HG03469 (cell line): ENCODE measurements around the gene ORM1.
"Not testable (repeated sequence)": the region's sequence is repeated elsewhere in the genome, so short reads cannot be mapped to it uniquely, and the experiment has no call there.

Experiments
- ATAC-seq: cut with Tn5 transposase; IDR thresholded peaks from one replicate; pipeline ENCODE4 v1.9.1; 2021; ENCODE audit warnings: mild to moderate bottlenecking, moderate library complexity, moderate number of reproducible peaks; ENCODE audit not compliant: unreplicated experiment

The ORM1 gene

DNA sequence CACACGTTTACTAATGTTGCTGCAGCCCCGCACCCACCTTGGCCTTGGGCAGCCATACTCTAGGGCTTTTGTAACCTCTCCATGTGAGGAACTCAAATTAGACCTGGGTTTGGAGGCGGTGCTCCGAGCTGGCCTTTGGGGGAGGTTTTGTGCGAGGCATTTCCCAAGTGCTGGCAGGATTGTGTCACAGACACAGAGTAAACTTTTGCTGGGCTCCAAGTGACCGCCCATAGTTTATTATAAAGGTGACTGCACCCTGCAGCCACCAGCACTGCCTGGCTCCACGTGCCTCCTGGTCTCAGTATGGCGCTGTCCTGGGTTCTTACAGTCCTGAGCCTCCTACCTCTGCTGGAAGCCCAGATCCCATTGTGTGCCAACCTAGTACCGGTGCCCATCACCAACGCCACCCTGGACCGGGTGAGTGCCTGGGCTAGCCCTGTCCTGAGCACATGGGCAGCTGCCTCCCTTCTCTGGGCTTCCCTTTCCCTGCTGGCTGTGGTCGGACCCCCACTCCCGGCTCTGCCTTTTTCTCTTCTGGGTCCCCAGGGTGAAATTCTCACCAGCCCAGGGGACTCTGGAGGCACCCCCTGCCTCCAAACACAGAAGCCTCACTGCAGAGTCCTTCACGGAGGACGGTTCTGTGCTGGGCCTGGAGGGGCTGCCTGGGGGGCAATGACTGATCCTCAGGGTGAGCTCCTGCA lies at the start of gene ORM1:
TSS of gene ORM1 (plus strand) at position 268 of the 701 bp plus-strand sequence. CDS start at position 304, 36 bp downstream.
- not testable (repeated sequence) for ATAC-seq

DNA sequence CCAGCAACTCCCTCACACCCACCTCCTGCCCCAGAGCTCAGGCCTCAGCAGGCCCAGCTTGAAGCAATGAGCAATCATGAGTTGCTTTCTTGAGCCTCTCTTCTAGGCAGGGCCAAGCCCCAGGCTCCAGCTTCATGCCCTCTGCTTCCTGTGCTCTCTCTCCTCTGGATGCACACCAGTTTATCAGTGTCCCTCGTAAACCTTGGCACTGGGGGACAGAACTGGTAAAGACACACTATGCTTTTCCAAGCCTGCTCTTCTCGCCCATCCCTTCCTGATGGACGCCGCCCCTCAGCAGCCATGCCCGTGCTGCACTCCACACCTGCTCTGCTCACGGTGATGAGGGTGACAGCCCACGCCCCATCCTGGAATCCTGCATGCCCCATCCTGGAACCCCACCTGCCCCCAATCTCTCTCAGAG lies 49.4 kb upstream of the ORM1 start:
- no peak for ATAC-seq

DNA sequence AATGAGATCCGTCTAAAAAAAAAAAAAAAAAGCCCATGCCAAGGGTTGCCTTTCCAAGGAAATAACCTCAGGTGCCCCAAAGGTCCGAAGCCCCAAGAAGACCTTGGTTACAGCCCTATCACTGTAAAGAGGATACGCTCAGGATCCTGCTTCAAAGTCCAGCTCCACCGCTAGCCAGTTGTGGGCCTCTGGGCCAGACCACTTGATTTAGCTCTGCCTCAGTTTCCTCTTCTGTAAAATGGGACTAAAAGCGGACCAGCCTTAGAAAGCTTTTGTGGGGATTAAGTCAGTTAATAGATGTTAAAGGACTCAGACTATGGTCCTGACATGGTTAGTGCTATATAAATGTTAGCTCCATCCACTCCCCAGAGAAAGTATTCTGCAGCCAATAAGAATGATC lies 48.7 kb upstream of the ORM1 start:
- no peak for ATAC-seq

DNA sequence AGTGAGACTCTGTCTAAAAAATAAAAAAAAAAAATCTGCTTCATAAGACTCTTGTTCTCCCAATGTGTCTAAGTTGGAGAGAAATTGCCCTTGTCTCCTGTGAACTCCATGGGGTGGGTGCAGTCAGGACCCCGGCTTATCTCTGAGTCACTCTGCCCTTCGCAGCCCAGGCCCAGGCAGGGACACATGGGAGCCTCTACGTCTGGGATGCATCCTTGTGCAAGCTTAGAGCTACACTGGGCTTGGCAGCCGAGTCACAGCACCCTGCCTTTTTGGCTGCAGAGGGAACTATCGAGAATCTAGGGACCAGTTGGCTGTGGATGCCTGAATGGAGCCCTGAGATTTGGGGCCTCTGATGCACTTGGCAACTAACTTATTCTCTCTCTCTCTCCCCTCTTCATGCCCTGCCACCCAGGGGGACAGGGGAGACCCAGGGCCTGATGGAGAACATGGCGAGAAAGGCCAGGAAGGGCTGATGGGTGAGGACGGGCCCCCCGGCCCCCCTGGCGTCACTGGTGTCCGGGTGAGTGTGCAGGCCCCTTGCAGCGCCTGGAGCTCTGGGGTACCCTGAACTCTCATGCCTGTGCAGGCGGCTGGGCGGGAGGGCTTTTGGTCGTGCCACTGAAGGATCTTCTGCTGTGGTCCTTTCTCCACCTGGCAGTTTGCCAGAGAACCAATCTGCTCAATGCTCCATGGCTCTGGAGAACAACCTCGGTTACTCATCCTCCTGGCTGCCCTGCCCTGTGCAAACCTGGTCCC lies 47.5 kb upstream of the ORM1 start:
- no peak for ATAC-seq

DNA sequence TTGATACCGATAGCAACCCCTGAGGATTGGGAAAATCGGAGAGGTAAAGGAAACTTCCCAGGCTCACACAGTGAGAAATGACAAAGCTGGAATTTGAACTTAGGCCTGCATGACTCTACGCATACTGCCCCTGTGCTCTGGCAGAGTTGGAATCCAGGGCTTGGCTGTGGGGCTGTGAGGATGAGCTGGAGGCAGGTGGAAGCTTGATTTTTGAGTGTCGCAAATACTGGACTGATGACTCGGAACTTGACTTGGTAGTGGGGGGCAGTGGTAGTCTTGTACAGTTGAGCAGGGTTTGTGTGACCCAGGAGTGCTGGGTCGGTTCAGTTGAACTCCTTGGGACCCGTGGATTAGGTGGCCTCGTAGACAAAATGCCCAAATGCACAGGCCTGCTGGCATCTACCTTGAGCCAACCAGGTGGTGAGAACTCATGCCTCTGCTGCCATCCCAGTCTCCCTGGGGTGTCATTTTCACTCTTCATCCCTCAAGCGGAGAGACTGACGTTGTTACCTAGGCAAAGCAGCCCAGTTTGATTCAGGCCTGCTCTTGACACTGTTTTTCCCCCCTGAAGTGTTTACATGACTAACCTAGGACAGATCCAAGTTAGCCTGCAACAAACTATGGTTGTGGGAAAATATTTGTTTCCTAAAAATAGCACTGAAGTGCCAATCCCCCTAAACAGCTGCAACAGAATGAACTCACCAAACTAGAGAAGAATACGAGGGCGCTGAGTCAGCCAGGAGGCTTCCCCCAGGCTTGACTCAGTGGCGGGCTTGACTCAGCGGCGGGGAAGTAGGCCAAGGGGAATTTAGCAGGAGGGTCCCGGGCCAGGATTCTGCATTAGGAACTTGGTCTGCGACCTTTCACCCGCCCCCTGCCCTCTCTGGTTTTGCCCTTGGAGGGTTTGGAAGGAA lies 45.7 kb upstream of the ORM1 start:
- ATAC-seq, result no peak

DNA sequence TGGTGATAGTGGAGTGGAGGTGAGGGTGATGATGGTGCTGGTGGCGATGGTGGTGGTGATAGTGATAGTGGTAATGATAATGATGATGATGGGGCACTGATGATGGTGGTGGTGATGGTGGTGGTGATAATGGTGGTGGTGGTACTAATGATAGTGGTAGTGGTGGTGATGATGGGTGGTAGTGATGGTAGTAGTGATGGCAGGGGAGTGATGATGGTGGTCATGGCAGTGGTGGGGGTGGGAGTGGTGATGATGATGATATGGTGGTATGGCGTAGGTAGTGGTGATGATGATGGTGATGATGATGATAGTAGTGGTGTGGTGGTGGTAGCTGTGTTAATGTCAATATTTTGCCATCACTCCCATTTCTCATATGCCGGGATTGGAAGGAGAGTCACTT lies 44.5 kb upstream of the ORM1 start:
- ATAC-seq, result no peak

DNA sequence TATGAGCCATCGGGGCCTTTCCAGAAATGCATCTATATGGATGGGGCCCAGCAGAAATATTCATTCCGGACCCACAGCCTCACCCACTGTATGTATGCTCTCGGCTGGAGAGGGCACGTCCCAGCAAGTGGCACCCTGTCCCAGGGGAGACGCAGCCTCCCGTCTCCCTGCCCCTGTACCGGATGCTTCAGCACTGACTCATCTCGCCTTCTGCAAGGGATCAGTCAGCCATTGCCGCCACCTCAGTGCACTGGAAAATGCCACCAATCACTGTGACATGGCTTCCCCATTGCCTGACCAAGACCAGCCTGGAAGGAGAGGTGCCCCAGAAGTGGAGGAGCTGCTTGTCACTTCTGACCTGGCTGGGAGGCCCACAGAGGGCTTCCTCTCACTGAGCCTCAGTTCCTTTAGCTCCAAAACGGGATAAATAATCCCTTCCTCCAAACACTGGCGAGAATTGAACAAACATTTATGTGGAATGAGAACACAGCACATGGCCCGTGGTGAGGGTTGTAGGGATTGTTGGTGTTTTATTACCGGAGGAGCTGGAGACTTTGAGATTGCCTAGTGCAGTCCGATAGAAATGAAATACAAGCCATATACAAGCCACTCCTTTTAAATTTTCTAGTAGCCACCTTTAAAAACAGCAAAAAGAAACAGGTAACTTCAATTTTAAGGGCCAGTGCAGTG lies 43.9 kb upstream of the ORM1 start:
- ATAC-seq, result no peak

DNA sequence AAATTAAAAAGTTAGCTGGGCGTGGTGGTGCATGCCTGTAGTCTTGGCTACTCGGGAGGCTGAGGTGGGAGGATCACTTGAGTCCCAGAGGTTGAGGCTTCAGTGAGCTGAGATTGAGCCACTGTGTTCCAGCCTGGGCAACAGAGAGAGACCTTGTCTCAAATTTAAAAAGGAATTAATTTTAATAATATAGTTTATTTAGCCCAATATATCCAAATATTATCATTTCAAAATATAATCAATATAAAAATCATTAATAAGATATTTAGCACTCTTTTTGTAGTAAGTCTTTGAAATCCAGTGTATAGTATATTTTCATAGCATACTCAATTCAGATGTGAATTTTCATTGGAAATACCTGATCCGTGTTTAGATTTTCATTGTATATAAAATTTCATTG lies 43.2 kb upstream of the ORM1 start:
- ATAC-seq, result no peak

DNA sequence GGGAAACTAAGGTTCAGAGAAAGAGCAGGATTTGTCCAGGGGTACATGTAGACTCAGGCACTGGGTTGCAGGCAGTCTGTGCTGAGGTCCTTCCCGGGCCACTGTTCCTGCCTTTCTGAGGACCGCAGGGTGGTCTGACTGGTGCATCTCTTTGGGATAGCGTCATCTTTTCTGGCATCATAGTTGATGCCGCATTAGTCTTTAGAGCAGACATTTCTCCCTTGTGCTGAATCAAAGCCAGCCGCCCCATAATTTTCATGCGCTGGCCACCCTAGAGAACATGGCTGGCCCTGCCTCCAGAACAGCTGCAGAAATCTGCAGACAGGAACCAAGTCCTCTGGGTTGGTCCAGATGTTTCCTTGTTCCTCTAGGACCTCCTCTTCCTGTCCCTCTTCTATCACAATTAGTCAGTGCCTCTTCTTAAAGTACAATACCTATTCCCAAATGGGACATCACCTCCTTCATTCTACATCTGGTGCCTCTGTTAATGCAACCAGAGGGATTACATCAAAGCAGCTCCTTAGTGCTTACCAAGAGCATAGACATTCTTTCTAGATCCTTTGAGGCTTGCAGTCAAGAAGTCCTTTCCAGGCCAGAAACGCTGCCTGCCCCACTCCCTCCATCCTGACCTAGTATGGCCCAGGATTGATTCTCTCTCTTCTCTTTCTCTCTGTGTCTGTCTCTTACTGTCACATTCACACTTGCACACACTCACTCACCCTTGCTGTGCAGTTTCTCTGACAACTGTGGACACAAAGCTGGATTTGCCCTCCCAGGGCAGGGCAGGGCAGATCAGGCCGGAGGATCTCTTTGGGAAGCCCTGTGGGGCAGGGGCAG lies 42.0 kb upstream of the ORM1 start:
- ATAC-seq, result no peak

DNA sequence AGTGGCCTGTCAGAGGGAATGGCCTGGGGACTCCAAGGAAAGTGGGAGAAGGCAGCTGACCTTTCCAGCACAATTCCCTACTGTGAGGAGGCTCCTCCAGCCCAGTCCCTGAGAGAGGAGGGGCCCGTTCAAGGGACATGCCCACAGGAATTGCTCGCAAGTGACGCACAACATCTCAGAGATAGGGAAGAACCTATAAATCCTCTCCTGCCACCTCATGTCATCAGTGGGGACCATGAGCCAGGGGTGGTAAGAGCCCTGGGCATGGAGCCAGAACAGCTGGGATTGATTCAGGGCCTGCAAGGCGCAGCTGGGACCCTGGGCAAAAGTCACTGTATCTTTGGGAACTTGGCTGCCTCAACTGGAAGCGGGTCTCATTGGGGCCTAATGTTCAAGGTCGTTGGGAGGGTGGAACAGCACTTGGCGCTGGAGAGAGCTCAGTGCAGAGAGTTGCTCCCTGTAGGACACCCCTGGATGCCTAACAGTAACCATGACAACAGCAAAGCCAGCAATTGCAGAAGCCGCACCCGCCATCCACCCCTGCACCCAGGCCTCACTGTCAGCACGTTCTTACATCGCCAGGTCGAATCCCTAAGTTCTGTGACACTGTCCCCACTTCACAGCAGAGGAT lies 41.3 kb upstream of the ORM1 start:
- no peak for ATAC-seq

DNA sequence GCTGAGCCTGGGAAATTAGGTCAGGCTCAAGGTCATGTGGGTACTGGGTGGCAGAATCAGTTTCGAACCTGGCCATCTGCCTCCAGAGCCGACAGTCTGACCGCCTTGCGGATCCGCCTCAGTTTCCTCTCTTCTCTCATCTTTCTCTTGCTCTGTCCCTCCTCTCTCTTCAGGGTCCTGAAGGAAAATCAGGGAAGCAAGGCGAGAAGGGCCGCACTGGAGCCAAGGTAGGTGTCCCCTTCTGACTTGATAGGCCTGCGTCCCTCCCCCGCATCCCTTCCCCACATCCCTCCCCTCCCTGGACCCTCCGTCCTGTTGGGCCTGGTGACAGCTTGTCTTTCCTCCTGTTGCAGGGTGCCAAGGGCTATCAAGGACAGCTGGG lies 40.8 kb upstream of the ORM1 start:
- no peak for ATAC-seq

DNA sequence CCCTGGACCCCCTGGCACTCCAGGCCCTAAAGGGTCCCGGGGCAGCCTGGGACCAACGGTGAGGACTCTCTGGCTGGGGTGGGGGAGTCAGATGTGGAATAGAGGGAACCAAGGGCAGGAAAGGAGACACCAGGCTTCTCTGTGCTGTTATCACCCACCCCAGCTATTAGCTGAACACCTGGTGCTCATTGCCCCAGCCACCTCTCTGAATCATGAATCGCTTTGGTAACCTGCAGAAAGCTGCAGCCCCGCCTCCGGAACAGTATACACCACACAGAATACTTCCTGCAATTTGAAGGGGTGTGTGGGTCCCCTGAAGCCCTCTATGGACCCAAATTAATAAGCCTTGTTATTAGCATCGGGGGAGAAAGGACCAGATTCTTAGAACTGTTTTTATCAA lies 40.4 kb upstream of the ORM1 start:
- ATAC-seq, result no peak

DNA sequence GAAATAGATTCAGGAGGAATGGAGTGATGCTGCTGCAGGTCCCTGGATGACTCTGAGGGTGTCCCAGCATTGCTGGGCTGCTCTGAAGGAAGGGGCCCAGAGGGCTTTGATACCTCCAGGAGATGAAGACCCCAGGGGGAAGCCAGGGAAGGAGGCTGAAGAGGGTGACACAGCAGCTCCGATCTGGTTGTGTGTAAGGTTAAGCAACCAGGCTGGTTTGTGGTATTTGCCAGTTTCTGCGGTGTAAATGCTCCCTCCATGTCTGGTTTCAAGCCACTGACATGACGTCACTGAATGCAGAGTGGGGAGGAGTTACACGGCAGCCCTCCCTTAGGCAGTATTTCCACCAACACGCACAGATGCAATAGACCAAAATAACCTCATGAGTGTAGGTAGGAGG lies 40.0 kb upstream of the ORM1 start:
- ATAC-seq, result no peak

DNA sequence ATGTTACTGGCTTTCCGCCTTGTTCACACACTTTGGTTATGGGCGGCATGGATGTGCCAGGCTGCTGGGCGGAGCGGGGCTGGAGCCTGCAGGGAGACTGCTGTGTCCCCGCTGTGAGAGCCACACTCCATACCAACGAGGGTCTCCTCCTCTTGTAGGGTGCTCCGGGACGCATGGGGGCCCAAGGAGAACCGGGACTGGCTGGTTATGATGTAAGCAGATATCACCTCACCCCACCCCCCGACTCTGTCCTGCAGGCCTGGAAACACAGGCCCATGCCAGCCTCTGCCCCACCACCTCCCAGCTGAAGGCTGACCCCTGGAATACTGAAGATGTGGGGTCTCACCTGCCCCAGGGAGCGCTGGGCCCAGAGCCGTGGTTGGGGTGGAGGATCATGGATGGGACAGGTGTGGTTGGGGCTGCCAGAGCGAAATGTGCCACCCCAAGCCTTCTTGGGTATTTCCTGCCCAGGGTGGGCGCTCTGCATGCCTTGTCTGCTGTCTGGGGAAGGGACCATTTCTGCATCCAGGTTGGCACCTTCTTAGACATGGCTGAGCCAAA lies 39.3 kb upstream of the ORM1 start:
- no peak for ATAC-seq

DNA sequence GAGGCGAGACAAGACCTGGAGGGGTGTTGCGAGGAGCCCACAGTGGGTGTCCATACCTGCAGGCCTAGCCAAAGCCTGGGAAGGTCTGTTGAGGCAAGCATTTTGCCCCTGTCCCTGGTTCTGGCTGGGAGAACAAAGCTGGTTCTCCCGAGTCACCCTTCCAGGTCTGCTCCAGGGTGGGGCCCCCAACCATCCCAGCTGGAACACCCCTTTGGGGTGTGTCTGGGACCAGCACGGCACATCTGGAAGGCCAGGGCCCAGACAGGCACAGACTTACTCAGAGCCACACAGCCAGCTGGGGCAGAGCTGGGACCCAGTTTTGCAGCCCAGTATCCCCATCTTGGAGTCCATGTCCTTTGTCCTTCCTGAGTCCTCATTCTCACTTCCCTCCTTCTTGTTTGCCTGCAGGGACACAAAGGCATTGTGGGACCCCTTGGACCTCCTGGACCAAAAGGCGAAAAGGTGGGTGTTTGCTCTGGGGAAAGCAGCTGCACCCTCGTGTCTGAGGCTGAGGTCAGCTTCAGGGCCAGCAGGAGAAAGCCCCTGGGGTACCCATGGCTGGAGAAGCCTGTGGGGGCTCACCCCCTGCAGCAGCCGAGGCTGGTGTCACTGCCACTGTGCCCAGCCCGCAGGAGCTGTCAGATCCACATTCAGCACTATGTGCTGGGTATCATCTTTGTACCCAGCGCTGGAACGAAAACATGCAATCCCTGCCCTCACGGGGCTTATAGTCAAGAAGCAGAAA lies 38.4 kb upstream of the ORM1 start:
- no peak for ATAC-seq

DNA sequence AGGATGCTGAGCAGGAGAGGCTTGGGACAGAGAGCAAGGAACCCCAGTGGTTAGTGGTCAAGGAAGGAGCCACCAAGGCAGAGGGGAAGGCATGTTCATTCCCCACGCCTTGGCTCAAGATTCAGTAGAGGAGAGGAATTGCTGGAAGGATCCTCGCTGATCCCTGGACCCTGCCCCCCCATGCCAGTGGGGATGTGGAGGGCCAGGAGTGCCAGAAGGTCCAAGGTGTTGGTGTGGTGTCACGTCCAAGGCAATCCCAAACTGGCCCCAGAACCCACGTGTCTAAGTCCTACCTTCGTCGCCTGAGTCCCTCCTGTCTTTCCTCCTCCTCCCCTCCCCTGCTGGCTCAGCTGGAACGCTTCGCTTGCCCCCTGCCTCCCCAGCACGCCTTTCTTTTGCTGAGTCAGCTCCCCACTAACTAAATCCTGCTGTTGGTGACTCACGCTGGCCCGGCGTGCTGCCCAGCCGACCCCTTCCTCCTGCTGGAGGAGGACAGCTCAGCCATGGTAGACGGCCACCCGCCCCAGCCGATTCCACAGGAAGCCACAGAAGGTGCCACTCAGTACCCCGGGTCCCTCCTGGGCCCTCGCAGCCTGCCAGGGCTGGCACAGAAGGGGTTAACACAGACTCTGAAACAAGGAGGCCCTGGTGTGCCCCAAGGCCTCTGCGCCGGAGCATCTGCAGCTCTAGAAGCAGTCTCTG lies 37.6 kb upstream of the ORM1 start:
- ATAC-seq, result no peak

DNA sequence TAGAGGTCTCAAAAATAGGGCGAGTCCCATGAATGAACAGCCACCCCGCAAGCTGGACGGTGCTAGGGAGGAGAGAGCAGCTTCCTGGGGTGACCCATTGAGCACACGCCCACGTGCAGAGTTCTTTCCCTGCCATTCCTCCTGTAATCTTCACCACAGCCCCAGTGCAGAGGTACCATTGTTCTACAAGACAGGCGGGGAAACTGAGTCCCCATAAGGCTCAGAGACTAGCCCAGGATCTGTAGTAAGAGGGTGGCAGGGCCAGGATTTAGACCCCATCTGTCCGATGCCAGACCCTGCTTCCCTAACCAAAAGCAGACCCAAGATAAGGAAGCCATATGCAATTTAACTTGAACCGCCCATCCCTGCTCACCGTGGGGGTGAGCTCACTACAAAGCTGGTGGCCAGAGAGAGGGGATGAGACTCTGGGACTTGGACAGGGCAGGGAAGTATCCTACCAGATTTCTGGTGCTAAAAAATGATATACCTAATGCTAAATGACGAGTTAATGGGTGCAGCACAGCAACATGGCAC lies 36.7 kb upstream of the ORM1 start:
- no peak for ATAC-seq
